Activated CD4-positive, alpha-beta T cell treated with anti-CD3 and anti-CD28 coated beads, Interleukin-2, Interleukin-4, amounts not matched to agents 100 ng/mL and 50 ng/mL, durations not matched to agents 16 hours and 8 hours (primary cell): ENCODE data around the gene SLC2A9.

Experiments
- DNase-seq: peaks from one replicate; pipeline ENCODE4 v3.0.0-alpha.2; 2020; ENCODE audit warnings: low spot score

The SLC2A9 gene

DNA sequence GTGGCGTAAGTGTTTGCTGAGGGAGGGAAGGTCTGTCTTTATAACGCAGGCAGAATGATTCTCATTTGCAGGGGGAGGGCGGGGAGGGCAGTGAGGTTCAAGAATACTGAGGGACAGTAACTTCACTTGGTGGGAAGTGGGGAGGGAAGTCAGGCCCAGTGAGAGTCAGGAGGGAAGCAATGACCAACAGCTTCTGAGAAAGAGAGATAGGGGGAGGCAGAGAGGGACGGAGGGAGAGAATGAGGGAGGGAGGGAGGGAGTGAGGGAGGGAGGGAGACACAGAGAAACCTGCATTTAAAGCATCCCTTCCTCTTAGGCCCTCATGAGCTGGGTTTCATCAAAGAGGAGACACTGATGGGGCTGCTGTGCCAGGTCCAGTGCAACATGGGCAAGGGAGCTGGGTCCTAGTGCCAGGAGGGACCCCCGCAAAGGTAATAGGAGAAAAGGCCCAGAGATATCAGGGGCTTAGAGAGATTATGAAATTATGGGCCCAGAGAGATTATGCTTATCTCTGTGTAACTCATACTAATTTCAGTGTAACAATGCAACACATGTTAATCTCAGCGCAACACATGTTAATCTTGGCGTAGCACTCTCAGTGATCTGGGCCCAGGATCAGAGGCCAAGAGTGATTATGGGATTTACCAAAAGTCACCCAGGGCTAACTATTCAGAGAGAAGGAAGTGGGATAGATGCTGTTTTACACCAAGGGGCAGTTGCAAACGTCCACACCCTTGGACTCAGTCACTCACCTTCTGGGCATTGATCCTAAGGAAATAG is 127.8 kb downstream of the SLC2A9 start:
- no peak for DNase-seq

- no peak for DNase-seq
These were observed 129.6 kb downstream of the SLC2A9 start for GRCh38 chr4:9891740-9892139.

DNA sequence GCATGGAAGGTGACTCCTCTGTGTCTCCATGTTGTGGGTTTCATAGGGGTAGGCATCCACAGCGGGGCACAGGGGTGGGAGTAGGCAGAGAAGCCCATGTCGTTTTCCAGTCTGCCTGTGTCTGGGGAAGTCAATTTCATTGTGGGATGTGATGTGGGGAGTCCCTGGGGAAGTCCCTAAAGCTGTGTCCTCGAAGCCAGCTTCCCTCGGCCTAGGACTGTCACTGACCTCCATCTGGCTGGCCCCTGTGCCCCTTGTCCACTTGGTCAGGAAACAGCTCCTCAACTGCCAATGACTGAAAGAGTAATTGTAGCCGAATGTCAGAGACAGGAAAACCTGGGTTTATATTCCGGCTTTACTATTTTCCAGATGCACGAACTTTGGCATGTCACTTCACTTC is 130.2 kb downstream of the SLC2A9 start:
- DNase-seq, result no peak

- DNase-seq, result no peak
These were observed 132.0 kb downstream of the SLC2A9 start for GRCh38 chr4:9889306-9889705.

- DNase-seq, result no peak
These were observed 135.3 kb downstream of the SLC2A9 start for GRCh38 chr4:9885958-9886357.

DNA sequence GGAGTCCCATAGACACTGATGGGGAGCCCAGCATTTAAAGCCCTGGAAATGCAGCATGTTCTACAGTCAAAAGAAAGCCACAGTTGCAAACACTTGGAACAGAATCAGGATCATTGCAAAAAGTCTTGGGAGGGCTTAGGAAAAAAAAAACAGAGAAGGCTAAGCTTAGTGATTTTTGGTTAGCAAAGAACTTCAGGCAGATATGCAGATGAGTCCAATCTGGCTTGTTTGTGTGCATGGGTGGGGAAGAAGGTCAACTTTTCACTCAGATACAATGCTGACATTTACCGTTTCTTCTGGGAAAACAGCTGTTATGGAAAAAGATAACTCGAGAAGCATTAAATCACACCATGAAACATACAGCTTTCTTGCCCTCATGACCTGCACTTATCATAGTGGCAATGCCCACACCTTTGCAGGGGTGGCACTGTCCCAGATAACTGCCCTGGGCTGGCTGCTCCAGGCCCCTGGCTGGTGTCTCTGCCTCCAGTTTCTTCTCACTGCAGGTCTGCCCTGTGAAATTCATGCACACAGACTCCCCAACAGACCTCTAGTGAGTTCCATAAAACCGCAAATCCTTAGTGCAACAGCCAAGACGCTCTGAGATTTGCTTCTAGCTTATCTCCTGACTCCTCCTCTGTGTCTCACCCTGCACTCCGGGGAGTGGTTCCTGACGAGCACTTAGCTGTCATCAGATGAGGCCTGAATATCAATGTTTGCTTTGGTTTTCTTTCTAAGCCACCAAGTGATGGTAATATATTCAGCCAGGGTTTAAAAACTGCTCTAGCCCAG is 140.7 kb downstream of the SLC2A9 start:
- no peak for DNase-seq

- no peak for DNase-seq
These were observed 144.2 kb downstream of the SLC2A9 start for GRCh38 chr4:9877123-9877522.

- no peak for DNase-seq
These were observed 145.8 kb downstream of the SLC2A9 start for GRCh38 chr4:9875516-9875915.

- no peak for DNase-seq
These were observed 146.9 kb downstream of the SLC2A9 start for GRCh38 chr4:9874385-9874784.

GRCh38 chr4:9870165-9870790 is 151.0 kb downstream of the SLC2A9 start:
- DNase-seq, result no peak

GRCh38 chr4:9867751-9868425 is 153.4 kb downstream of the SLC2A9 start:
- DNase-seq, result no peak

GRCh38 chr4:9866931-9867330 is 154.4 kb downstream of the SLC2A9 start:
- no peak for DNase-seq

DNA sequence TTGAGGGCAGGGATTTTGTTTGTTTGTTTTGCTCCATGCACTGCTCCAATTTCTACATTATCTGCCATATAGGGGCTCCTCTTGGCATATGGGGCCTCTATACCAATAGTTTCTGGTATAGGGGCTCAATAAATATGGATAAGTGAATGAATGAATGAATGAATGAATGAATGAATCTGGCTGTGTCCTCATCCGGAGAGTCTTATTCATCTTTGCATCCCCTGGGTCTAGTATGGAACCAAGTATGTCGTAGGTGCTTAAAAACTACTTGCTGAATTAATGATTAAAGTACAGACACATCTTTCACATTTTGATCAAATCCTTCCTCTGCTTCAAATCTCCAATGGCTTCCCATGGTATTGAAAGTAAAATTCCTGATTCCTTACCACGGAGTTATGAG is 159.7 kb downstream of the SLC2A9 start:
- DNase-seq, result no peak

DNA sequence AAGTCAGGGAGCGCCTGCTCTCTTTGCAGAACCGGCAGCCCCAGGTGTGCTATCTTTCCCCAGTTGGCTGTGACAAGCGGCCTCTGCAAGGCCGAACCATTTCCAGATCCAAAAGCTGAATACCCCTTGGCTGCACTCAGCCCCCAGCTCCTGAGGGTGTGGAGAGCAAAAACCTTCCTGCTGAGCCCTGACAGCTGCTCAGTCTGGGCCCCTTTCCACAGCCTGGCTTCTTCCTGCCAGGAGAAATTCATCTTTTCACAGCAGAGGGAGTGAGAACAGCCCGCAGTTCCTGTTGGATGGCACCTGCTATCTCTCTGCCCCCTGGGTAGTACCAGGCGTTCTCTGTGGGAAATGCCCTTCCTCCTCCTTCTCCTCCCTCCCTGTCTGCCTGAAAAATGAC is 161.5 kb downstream of the SLC2A9 start:
- no peak for DNase-seq

- no peak for DNase-seq
These were observed 171.8 kb downstream of the SLC2A9 start for GRCh38 chr4:9849538-9849920.

DNA sequence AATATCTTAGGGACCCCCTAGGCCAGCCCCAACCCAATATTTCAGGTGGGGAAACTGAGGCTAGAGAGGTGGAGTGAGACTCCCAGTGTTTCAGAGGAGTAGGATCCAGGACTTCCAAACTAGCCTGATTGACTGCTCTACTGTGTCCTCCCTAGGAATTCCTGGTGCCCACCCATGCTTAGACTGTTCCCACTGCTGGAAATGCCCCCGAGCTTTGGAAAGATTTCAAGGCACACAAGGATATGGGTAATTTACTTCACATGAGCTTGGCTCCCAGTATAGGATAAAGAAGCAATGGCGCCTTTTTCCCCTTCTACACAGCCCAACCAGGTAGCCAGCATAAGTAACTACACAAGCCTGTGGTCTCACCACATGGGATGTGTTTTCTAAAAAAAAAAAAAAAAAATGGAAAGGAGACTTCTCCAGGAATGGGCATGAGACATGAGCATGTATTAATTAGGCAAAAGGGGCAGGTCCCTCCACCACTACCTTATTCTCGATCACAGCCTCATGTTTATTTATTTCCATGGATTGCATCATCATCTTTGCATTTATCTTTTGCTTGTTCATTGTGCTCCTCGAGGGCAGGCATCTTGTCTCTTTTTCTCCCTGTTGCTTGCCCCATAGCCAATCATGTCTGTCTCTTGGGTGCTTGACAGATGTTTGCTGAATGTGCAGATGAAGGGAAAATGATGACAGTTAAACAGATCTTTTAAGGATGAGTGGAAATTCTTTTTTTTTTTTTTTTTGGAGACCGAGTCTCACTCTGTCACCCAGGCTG is 173.1 kb downstream of the SLC2A9 start:
- no peak for DNase-seq

DNA sequence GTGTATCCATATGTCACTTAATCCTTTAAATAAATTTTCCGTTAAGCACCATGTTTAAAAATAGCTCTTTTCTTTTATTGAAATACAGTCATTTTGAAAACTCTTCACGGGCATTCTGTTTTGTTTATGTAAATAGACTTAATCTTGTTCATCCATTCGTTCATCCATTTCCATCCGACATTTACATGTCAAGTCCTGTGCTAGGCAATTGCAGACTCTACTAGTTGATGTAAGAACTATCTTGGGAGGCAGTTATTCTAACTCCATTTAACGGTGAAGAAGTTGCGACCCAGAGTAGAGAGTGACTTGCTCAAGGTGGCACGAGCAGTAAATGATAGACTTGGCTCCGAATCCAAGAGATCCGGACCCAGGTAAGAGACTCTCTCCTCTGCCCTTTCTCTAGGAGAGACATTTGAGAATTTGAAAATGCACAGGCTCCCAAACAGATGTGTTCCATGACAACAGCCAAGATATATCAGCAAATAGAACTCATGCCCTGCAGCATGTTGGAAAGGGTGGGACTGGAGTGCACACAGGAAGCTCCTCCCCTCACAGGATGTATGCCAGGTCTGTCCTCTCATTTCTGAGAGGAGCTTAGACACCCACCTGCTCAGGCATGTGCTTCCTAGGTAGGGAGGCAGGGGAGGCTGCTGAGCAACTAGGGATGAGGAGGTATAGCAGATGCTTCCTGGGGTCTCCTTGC is 175.4 kb downstream of the SLC2A9 start:
- no peak for DNase-seq

GRCh38 chr4:9841072-9841471 is 180.2 kb downstream of the SLC2A9 start:
- no peak for DNase-seq

- no peak for DNase-seq
These were observed 185.9 kb downstream of the SLC2A9 start for GRCh38 chr4:9835430-9835829.

DNA sequence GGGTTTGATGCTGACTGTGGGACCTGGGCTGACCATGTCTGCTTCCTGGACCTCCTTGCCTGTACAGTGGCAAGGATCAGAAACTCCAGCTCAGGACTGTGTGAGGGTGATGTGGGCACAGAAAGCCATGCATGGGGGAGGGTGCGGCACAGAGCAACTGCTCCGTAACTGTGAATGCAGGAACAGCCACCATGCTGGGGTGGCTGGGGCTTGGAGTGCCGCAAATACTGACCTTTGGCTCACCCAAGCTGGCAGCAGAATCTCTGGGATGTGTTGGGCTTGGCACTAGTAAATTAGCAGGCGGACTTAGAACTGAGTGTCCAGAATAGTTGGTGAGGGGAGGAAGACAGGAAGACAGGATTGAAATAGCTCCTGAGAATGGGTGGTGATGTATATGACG is 187.9 kb downstream of the SLC2A9 start:
- no peak for DNase-seq

DNA sequence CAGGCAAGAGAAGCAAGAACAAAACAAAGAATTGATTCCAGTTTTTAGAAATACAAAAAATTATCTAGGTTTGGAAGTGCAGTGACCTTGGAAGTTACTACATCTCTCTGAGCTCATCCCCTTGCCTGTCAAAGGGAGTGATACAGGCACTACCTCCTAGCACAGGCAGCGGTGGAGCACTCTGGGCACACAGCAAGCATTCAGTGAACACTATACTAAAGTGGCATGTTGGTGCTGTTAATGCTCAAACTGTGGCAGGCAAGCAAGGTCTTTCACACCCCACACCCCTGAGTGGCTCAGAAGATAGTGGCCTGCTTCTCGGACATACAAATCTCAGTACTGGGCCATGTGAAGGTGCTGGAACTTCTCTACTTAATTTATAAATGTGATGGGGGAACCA is 188.7 kb downstream of the SLC2A9 start:
- no peak for DNase-seq
